ENCODE results near the gene NEO1. TPM values are rescaled to one million over a fixed set of nuclear protein-coding genes. Genes with fewer than 3 reads are reported as not detected.

The NEO1 gene
- total and polyA plus RNA-seq, 4 donors: 1.6 to 9.9 (median 5.8) TPM

GRCh38 chr15:73333001-73333400 lies 280.7 kb downstream of the NEO1 start:
- no peak for TF ChIP-seq SP1 (IDR thresholded peaks at IDR 0.05)
- no peak for TF ChIP-seq REST (IDR thresholded peaks at IDR 0.05)
- no peak for TF ChIP-seq FOXA1 (IDR thresholded peaks at IDR 0.05)
- no peak for TF ChIP-seq EGR1 (IDR thresholded peaks at IDR 0.05; ENCODE audit: low read depth in 2 of 2)
- TF ChIP-seq ATF3 (IDR thresholded peaks at IDR 0.05): no peak
- no peak for TF ChIP-seq FOXA2 (IDR thresholded peaks at IDR 0.05)
- no peak for TF ChIP-seq CTCF (IDR thresholded peaks at IDR 0.05; ENCODE audit: low read depth, low read length, missing input control)
- no peak for TF ChIP-seq ZBTB33 (IDR thresholded peaks at IDR 0.05)
- no peak for TF ChIP-seq YY1 (IDR thresholded peaks at IDR 0.05)
- no peak for TF ChIP-seq HNF4A (conservative IDR thresholded peaks at IDR 0.05)
- no peak for TF ChIP-seq RAD21 (IDR thresholded peaks at IDR 0.05)
- no peak for TF ChIP-seq GABPA (IDR thresholded peaks at IDR 0.05 in 1 of 2, conservative IDR thresholded peaks at IDR 0.05 in 1 of 2)
- no peak for TF ChIP-seq MAX (IDR thresholded peaks at IDR 0.05)
- no peak for TF ChIP-seq JUND (IDR thresholded peaks at IDR 0.05)
- TF ChIP-seq HNF4G (IDR thresholded peaks at IDR 0.05): no peak
- no peak for TF ChIP-seq TAF1 (conservative IDR thresholded peaks at IDR 0.05)
- no peak for TF ChIP-seq NR2F2 (IDR thresholded peaks at IDR 0.05)
- no peak for TF ChIP-seq RXRA (IDR thresholded peaks at IDR 0.05)
- no peaks in the 10 kb centered on the region for H3K36me3 ChIP-seq (ENCODE audit: control insufficient read depth in 4 of 4, insufficient read depth in 3 of 4, low read depth in 1 of 4, low read length in 3 of 4)

More at GRCh38 chr15:73333001-73333400, 280.7 kb downstream of the NEO1 start:
- no peaks in the 10 kb centered on the region for H3K9me3 ChIP-seq (ENCODE audit: control insufficient read depth in 4 of 4, low read length in 3 of 4)
- H3K4me1 ChIP-seq (ENCODE audit: control insufficient read depth in 4 of 4, insufficient read depth in 4 of 4, low read length in 3 of 4): no peaks in the 10 kb centered on the region
- no peaks in the 10 kb centered on the region for H3K27me3 ChIP-seq (ENCODE audit: control insufficient read depth in 4 of 4, insufficient read depth in 4 of 4, low read length in 3 of 4)
- DNase-seq (ENCODE audit: low spot score): no peak
- 71% methylated on average over 2 of the region's 2 CpGs for WGBS
- H3K27ac ChIP-seq (ENCODE audit: low read depth in 1 of 2, low read length in 2 of 2): no peak overlapping the region
- H3K4me3 ChIP-seq (ENCODE audit: low read depth in 1 of 3, low read length in 3 of 3): no peak overlapping the region
- no peak overlapping the region for H3K9ac ChIP-seq (ENCODE audit: low read depth in 1 of 2, low read length in 2 of 2)
